Lower leg skin (tissue), 4 donors: ENCODE results near the gene ENOPH1. TPM values are rescaled to one million over a fixed set of nuclear protein-coding genes. Genes with fewer than 3 reads are reported as not detected.

Source experiments
- DNase-seq, 2 donors: peaks; one replicate each; pipeline ENCODE4 v3.0.0-alpha.2; 2019; ENCODE audit warnings: low spot score in 2 of 2
- H3K4me3 ChIP-seq: fragments of 200-600 bp; sonication (generic); 2 replicates; pipeline ENCODE4 v1.5.1; 2017; ENCODE audit warnings: mild to moderate bottlenecking, low read depth; ENCODE audit not compliant: poor library complexity, severe bottlenecking
- POLR2A ChIP-seq, 2 donors: fragments of 450-650 bp; IDR thresholded peaks; one replicate each; pipeline ENCODE4 v1.6.1; 2016 to 2017; ENCODE audit warnings: antibody characterized with exemption in 2 of 2, mild to moderate bottlenecking in 1 of 2, moderate library complexity in 1 of 2
- WGBS, 2 donors: methylation state at CpG; one replicate each; pipeline ENCODE4 v1.1.5; 2018; 5-methylcytosine and 5-hydroxymethylcytosine counted together
- intact Hi-C: fragments of 100-400 bp; cut with DNase I; formaldehyde crosslinking; loops from one replicate; pipeline ENCODE4 v1.15.0; 2023; ENCODE audit warnings: low total_unique reads
- total RNA-seq, 4 donors: library from RNA; depleted of rRNA; stranded (reverse); fragments of >200 nt; gene quantifications; one replicate each; pipeline ENCODE4 v1.1.0, GENCODE V29; 2016
- TF ChIP-seq, protein P1 (sequence below), 3 donors: fragments of 450-650 bp; IDR thresholded peaks; one replicate each; pipeline ENCODE4 v1.5.1; 2016; ENCODE audit warnings: antibody characterized with exemption in 3 of 3, mild to moderate bottlenecking in 3 of 3, moderate library complexity in 2 of 3

Gene ENOPH1
- total RNA-seq, 4 donors from 2014 or later, result 21.2 to 44.3 (median 34.6) TPM

- 58 to 62% methylated on average over 13 of the region's 13 CpGs for WGBS, 2 donors
- intact Hi-C loops, result no loop called here
- no peak overlapping the region for H3K4me3 ChIP-seq
- TF ChIP-seq, protein P1, sequence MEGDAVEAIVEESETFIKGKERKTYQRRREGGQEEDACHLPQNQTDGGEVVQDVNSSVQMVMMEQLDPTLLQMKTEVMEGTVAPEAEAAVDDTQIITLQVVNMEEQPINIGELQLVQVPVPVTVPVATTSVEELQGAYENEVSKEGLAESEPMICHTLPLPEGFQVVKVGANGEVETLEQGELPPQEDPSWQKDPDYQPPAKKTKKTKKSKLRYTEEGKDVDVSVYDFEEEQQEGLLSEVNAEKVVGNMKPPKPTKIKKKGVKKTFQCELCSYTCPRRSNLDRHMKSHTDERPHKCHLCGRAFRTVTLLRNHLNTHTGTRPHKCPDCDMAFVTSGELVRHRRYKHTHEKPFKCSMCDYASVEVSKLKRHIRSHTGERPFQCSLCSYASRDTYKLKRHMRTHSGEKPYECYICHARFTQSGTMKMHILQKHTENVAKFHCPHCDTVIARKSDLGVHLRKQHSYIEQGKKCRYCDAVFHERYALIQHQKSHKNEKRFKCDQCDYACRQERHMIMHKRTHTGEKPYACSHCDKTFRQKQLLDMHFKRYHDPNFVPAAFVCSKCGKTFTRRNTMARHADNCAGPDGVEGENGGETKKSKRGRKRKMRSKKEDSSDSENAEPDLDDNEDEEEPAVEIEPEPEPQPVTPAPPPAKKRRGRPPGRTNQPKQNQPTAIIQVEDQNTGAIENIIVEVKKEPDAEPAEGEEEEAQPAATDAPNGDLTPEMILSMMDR (IDR thresholded peaks at IDR 0.05), result no peak
- TF ChIP-seq POLR2A (IDR thresholded peaks at IDR 0.05), result no peak
- no peak for DNase-seq
These were observed 20.8 kb downstream of the ENOPH1 start for GRCh38 chr4:82450966-82451755.

GRCh38 chr4:82452026-82452425 is 21.6 kb downstream of the ENOPH1 start:
- H3K4me3 ChIP-seq, result no peak overlapping the region
- intact Hi-C loops, result no loop called here
- WGBS, 2 donors, result 97% methylated on average over 7 of the region's 7 CpGs
- TF ChIP-seq, protein P1 (IDR thresholded peaks at IDR 0.05), result no peak
- TF ChIP-seq POLR2A (IDR thresholded peaks at IDR 0.05), result no peak
- no peak for DNase-seq

DNA sequence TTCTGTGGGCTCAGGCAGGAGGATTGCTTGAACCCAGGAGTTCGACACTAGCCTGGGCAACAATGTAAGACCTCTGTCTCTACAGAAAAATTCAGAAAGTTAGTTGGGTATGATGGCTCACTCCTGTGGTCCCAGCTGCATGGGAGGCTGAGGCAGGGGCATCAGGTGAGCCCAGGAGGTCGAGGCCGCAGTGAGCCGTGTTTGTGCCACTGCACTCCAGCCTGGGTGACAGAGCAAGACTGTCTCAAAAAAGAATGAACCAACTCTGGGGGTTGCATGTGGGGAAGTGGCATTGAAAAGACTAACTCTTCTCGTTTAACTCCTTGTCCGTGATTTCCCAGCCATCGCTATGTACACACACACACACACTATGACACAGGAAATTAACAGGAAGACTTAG is 26.9 kb downstream of the ENOPH1 start:
- H3K4me3 ChIP-seq, result no peak overlapping the region
- 89% methylated on average over 7 of the region's 7 CpGs for WGBS, 2 donors
- intact Hi-C loops, result no loop called here
- no peak for DNase-seq
- TF ChIP-seq POLR2A (IDR thresholded peaks at IDR 0.05), result no peak
- TF ChIP-seq, protein P1 (IDR thresholded peaks at IDR 0.05), result no peak

GRCh38 chr4:82458729-82459128 is 28.3 kb downstream of the ENOPH1 start:
- no peak overlapping the region for H3K4me3 ChIP-seq
- no peak for DNase-seq
- TF ChIP-seq, protein P1 (IDR thresholded peaks at IDR 0.05), result no peak
- no peak for TF ChIP-seq POLR2A (IDR thresholded peaks at IDR 0.05)
- intact Hi-C loops, result no loop called here
- WGBS, 2 donors, result 83 to 85% methylated on average over 2 of the region's 2 CpGs

DNA sequence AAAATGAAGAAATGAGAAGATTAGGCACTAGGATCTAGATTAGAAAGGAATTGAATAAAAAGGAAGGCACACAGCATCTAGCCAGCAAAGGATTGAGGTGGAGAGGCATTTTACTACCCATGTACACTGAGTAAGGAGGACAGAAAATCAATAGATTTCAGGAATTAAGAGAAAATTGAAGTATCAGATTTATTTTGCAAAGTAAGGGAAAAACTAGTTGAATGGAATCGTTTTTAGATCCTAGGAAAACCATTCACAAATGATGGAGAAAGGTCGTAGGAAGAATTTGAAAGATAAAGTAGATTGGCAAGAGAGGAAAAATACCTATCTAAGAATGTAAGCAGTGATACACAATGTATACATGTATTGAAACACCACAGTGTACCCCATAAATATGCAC is 31.3 kb downstream of the ENOPH1 start:
- intact Hi-C loops, result loop anchor here (10.0 kb wide), 1 partner anchor 273 kb away; no protein-coding TSS in a partner anchor
- no peak for TF ChIP-seq POLR2A (IDR thresholded peaks at IDR 0.05)
- TF ChIP-seq, protein P1 (IDR thresholded peaks at IDR 0.05), result no peak
- no peak overlapping the region for H3K4me3 ChIP-seq
- no peak for DNase-seq
- 80 to 82% methylated on average over 2 of the region's 2 CpGs for WGBS, 2 donors
